Stomach smooth muscle (tissue), 2 donors: ENCODE measurements around the gene GLT8D1.

Experiments
- H3K27ac ChIP-seq: one replicate; pipeline ENCODE4 v1.7.0; 2013; ENCODE audit warnings: mild to moderate bottlenecking, low read length, inconsistent platforms
- H3K27me3 ChIP-seq, 2 donors: one replicate each; pipeline ENCODE4 v1.7.0; 2013; ENCODE audit warnings: low read length in 2 of 2; ENCODE audit not compliant: insufficient read depth in 2 of 2, control insufficient read depth in 1 of 2
- H3K36me3 ChIP-seq, 2 donors: one replicate each; pipeline ENCODE4 v1.7.0; 2013; ENCODE audit warnings: low read length in 2 of 2; ENCODE audit not compliant: control insufficient read depth in 2 of 2, insufficient read depth in 2 of 2
- H3K4me1 ChIP-seq: one replicate; pipeline ENCODE4 v1.7.0; 2013; ENCODE audit warnings: low read length; ENCODE audit not compliant: control insufficient read depth, insufficient read depth
- H3K4me3 ChIP-seq, 2 donors: one replicate each; pipeline ENCODE4 v1.7.0; 2013; ENCODE audit warnings: low read length in 2 of 2
- H3K9ac ChIP-seq, 2 donors: one replicate each; pipeline ENCODE4 v1.7.0; 2013; ENCODE audit warnings: low read length in 2 of 2, mild to moderate bottlenecking in 1 of 2
- H3K9me3 ChIP-seq, 2 donors: one replicate each; pipeline ENCODE4 v1.7.0; 2013; ENCODE audit warnings: low read length in 2 of 2; ENCODE audit not compliant: control insufficient read depth in 2 of 2
- donor health status: healthy.
- donor health status: Pancreatic carcinoma.

The GLT8D1 gene

DNA sequence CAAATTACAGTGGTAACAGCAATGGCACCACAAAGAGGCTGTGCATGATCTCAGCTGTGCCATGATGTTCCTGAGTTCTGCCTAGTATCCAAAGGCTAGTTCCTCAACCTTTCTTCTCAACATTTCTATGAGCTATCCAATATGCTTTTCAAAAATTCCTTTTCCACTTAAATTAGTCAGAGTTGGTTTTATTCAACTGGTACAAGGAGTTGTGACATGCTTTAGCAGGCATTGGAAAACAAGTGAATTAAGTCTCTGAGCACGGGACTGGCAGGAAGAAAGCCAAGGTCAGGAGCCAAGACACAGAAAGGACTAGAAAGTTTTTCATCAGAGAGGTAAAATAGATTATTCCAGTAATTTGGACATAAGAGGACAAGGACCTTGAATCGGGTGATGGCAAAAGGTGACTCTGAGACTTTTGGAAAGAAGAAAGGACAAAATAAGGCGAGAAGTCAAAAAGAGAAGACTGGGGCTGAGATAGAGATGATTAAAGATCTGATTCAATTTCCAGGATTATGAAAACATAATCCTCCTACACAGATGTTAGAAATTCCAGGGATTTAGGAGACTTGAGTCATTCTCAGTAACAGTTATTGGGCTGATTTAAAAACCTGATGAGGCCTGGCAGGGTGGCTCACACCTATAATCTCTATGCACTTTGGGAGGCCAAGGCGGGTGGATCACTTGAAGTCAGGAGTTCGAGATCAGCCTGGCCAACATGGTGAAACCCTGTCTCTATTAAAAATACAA is 56.0 kb downstream of the GLT8D1 start:
- Histone ChIP-seq H3K9ac (no peak overlapping the region), H3K36me3 (peaks cover 26 to 45% of the 10 kb centered on the region in 2 donors), H3K27me3 (no peaks in the 10 kb centered on the region), H3K4me1 (no peaks in the 10 kb centered on the region), H3K27ac (no peak overlapping the region), H3K9me3 (no peaks in the 10 kb centered on the region), H3K4me3 (no peak overlapping the region)

DNA sequence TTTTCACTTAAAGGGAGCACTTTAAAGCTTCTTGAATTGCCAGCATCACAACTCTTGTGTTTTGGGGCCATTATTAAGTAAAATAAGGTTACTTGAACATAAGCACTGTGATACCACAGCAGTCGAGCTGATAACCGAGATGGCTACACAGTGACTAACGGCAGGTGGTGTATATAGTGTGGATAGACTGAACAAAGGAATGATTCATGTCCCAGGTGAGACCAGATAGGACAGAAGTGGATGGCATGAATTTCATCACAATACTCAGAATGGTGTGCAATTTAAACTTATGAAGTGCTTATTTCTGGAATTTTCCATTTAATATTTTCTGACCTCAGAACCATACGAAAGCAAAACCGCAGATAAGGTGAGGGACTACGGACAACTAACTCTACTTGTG is 60.0 kb downstream of the GLT8D1 start:
- Histone ChIP-seq H3K9ac (no peak overlapping the region), H3K27ac (no peak overlapping the region), H3K36me3 (peaks cover 27 to 35% of the 10 kb centered on the region in 2 donors), H3K9me3 (no peaks in the 10 kb centered on the region), H3K27me3 (no peaks in the 10 kb centered on the region), H3K4me3 (no peak overlapping the region), H3K4me1 (no peaks in the 10 kb centered on the region)
